HG02623 (cell line): ENCODE data around the gene ZNF862.
"Not testable (repeated sequence)": the region's sequence is repeated elsewhere in the genome, so short reads cannot be mapped to it uniquely, and the experiment has no call there.

Source experiments
- ATAC-seq: cut with Tn5 transposase; IDR thresholded peaks from one replicate; pipeline ENCODE4 v1.9.1; 2021; ENCODE audit warnings: moderate library complexity; ENCODE audit not compliant: unreplicated experiment

ZNF862 gene

DNA sequence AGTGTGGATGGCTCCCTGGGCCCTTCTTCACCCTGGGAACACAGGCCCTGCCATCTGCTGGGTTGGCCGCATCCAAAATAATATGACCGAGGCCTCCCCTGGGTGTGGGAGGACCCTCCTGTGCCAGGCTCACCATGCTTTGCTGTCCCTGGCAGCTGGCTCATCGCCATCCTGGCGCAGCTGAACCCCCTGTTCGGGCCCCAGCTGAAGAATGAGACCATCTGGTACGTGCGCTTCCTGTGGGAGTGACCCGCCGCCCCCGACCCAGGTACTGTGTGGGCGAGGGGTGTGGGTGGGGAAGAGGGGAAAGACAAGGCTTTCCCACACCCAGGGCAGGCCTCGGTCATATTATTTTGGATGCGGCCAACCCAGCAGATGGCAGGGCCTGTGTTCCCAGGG lies 40.3 kb downstream of the ZNF862 start:
- no peak for ATAC-seq

DNA sequence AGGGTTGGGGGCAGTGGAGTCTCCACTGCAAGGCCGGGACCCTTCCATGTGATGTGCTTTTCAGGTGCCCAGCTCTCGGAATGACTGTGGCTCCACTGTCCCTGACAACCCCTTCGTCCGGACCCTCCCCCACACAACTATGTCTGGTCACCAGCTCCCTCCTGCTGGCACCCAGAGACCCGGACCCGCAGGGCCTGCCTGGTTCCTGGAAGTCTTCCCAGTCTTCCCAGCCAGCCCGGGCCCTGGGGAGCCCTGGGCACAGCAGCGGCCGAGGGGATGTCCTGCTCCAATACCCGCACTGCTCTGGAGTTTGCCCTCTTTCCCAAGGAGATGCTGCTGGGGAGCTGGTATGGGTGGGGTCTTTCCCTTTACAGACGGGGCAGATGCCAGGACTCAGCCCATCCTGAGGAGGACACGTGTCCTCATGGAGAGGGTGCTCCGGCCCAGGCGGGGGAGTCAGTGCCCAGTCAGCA lies 41.1 kb downstream of the ZNF862 start:
- ATAC-seq, result no peak

DNA sequence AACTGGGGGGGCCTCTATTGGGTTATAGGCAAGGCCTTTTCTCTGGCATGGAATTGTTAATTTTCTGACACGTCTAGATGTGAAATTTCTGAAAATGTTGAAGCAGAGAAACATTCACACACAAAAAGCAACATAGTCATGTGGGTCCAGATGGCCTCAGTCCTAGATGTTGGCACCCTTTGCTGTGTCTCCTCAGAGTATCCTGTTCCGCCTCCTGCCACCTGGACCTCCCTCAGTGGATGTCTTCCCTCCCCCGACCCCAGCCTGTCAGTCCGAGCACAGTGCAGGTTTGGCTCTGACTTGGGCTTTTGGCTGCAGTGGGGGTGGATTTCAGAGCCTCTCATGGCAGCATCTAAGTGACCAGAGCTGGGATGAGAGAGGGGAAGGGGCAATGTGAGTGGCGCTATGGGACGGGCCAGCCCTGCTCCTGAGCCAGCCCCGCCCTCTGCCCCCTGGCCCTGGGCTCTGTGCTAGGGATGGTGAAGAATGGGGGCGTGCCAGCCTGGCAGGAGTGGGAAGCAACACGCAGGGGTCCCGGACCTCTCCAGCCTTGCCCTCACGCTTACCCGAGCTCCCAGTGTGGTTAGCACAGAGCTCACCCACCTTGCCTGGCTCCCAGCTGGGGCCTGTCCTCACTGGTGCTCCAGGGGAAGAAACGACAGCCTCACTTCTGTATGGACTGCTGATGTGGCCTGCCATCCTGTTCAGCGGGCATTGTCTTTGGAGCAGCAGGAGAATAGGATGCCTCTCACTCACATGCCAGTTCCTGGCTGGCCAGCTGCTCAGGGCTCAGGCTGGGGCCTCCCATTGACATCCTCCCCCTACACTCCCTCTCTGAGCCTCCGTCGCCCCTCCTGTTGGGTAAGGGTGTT lies 41.8 kb downstream of the ZNF862 start:
- no peak for ATAC-seq

DNA sequence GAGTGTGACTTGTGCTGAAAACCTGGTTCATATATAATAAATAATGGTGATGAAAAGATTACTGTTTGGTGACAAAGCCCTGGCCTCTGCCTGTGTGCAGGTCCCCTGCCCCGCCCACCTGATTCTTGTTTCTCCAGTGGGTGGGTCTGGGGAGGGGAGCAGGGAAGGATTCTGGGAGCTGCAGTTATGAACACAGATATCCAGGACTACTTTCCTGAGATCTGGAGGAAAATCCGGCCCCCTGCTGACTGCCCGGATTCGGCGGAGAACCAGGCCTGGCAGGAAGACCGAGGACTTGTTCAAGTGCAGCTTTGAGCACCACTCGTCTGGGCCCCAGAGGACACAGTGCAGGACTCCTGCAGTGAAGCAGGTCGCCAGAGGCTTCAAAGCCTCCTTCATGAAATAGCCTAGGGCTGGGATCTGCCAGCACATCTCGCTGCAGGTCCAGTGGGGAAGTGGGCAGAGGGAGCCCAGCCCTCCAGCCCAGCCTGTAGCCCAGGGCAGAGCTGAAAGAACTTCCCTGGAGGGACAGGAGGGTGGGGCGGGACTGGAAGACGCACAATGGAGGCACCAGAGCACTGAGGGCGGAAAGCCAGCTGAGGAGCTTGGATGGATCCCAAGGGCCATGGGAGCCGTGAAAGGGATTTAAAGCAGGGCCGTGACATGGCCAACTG lies 42.6 kb downstream of the ZNF862 start:
- ATAC-seq, result no peak

DNA sequence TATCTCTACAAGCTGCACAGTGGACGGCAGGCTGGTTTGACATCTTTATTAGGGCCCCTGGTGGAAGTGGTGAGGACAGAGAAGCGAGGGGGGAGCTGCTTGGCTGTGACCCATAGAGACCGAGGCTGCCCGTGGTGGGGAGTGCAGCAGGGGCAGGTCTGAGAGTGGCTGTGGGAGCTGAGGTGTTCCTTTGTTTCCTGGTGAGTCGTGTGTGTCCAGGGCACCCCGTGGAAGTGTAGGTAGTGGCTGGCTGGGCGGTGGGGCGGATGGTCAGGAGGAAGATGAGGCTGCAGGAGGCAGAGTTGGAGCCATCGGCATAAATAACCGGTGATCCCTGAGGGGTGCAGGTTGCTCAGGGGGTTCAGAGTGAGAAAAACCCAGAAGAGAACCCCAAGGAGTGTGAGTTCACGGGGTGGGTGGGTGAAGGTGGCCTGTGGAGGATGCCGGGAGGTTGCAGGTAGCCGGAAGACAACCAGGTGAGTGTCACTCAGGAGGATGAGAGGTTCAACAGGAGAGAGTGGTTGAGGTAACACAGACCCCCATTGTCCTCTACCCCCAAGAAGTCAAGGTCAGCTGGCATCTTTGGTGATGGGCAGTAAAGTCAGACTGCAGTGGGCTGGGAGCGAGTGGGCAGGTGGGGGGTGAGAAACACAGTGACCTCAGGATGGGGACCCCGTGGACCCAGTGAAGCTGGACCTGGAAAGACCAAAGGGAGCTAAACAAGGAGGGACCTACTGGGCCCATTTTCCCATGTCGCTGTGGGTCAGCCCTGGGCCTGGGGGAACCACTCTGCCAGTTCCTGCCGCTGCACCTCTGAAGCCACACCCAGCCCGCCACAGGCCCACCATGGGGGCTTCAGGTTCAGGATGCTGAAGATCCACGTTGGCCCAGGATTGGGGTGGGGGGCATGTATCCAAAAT lies 43.4 kb downstream of the ZNF862 start:
- no peak for ATAC-seq

DNA sequence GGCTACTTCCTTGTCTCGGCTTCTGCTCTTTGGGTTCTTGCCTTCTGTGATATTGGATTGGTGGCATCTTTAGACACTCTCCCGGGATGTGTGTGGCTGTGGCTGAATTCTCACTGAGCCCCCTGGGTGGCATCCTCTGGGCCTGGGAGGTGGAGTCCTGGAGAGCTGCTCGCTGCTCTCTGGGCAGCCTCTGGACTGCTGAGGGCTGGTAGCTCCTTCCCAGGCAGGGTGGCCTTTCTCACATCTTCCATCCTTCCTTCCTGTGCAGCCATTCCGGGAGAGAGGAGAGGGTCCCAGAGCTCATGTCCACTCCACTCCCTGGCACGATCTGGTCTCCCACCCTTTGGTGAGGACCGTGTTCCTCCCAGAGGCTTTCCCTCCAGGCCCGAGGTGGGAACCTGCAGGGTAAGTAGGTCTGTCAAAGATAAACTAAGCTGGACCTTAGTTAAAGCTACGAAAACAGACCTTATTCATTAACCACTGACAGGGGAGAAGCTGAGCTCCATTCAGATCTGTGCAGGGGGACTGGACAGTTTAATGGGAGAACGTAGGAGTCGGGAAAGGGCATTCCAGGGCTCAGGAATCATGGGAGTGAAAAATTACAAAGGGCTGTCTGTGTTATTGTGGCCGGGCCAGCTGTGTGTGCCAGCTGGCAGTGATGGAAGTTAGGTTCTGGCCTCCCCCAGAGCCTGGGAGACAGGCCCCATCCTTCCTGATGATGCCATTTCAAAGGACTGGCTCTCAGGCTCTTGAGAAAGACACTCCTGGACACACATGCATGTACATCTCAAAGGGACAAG lies 44.3 kb downstream of the ZNF862 start:
- ATAC-seq, result no peak

DNA sequence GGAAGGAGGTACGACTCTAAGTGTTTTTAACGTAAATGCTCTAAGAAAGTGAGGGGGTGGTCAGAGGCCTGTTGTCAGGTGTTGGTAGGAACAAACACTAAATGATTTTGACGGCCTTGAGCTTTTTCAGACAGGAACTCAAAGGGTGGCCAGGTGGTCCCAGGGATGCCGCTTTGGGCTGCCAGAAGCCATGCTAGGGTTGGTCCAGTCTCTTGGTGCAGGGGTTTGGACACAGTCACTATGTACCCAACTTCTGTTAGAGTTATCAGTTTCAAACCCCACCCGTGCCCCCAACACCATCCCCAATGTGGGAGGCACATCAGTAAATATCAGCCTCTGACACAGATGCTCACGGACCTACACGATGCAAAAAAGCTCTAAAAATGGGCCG lies 44.9 kb downstream of the ZNF862 start:
- ATAC-seq, result no peak

DNA sequence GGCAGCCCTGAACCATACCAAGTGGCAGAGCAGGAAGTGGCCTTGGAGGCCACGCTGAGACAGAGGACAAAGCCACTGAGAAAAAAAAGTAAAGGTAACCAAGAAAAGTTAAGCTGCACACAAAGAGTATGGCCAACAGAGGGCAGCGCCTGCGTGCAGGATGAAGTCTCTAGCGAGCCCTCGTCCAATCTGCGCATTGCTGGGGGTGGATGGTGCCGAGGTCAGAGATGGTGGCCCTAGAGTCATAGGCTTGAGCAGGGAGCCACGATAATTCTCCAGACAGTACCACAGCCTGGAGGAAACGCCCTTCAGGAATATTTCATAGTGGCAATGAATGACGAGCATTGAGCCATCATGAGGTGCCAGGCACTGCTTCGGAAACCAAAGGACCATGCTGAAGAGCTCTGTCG lies 45.3 kb downstream of the ZNF862 start:
- peak; percentile 48 for ATAC-seq

DNA sequence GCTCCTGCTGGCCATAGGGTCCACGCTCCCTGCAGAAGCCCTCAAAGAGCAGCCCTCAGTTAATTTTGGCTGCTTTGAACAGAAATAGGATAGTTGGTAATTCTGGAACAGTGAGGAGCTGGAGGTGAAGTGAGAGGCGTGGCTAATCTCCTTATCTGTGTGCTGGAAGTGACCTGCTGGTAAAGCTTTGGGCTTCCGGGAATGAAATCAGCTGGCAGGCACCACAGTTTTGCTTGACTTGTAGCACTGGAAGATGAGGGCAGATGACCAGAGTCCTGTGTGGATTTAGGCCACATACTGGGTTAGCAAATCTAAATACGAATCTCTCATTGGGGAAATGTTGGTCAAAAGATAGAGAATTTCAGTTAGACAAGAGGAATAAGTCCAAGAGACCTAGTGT lies 45.8 kb downstream of the ZNF862 start:
- no peak for ATAC-seq

DNA sequence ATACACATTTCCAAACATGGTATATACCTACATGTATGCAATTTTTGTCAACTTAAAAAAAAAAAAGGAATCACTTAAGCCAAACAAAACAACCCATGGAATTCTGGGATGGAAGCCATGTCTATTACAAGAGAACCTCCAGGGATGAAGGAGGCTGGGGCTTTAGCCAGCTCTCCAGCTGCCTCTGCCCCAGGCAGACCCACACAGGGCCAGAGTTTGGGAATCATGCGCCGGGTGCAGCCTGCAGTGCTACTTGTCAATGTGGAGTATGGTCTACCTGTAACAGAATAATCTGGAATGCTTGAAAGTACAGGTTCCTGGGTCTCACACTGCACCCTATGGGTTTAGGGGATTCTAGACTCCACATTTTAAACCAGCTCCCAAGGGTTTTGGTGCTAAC lies 46.4 kb downstream of the ZNF862 start:
- no peak for ATAC-seq

DNA sequence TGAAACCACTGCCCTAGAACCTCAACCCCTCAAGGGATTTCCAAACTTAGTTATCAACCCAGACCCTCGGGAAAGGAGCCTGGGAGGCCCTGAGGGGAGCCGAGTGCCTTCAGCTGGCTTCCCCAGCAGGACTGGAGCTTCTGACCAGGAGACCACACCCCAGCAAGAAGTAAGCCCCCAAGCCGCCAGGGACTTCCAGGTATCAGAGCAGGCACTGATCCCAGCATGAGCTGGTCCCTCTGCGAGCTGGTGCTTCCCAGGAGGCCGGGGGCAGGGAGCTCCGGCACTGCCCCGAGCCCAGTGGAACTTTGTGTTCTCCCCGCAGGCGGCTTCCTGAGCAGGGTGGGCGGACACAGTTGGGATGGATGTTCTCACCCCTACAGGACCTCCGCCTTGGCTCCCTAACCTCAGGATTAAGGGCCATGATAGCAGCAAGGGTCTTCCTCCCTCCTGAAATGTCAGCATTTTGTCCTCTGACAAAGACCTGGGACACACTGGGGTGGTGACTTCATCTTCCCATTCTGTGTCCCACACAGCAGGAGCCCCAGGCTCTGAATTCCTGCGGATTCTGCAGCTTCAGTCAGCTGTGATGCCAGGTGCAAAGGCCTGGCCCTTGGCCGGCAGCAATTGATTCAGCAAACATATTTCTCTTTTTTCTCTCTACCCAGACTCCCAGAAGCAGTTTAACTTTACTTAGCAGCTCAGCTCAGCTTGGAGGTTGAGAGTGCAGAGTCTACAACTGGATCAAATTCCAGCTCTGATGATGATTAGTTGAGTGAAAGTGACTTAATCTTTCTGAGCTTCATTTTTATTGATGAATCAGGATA lies 47.2 kb downstream of the ZNF862 start:
- ATAC-seq, result no peak

DNA sequence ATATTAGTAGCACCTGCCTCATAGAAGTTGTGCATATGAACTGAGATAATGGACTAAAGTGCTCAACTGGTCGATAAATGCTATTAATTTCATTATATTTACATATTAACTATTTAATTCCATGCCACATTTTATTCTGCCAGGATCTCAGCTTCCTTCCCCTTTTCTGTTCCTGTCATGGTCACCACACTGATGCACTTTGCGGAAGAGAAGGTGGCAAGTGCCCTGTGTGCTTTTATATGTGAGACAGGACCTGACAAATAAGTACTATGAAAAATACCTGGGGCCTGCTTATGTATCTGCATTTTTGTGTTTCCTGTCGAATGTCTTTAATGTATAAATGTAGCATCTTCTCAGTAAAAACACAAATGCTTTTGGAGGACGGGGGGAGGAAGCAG lies 47.8 kb downstream of the ZNF862 start:
- no peak for ATAC-seq

DNA sequence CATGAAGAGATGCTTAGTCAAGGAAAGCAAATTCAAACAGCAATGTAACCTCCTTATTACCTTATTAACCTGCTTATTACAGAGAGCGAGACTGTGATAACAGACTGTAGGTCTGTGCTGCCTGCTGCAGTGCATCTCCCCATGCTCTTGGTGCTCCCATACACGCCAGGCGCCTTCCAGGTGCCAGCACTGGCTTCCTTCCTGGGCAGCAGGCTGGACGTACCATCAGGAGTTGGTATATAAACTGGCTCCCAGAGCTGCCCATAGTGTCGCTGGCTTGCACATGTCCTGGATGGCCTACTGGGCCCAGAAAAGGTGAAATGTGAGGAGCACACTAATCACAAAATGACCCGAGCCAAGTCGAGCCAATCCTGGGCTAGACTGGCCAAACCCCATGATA lies 49.1 kb downstream of the ZNF862 start:
- no peak for ATAC-seq

DNA sequence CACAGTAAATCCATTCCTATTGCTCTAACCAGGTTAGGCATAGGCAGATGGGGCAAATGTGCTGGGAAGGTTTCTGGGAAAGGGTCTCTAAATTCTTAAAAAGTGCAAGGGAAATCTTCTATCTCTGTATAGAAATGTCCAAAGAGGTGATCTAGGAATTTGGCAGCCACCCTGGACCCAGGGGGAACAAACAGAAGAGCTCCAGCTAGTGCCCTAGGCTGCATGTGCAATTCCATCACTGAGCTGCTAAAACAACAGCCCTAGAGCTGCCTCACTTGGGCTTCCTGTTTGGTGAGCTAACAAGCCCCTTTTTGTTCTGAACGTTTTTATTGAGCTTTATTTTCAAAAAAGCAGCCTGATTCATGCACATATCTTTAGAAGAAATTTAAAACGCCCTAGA lies 52.5 kb downstream of the ZNF862 start:
- not testable (repeated sequence) for ATAC-seq

DNA sequence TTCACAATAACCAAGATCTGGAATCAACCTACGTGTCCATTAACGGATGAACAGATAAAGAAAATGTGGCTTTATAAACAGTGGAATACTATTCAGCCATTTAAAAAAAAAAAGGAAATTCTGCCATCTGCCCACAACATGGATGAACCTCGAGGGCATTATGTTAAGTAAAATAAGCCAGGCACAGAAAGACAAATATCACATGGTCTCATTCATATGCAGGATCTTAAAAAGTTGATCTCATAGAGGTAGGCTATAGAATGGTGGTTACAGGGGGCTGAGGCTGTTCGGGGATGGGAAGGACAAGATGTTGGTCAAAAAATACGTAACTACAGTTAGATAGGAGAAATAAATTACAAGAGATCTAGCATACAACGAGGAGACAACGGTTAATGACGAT lies 56.8 kb downstream of the ZNF862 start:
- ATAC-seq, result not testable (repeated sequence)

DNA sequence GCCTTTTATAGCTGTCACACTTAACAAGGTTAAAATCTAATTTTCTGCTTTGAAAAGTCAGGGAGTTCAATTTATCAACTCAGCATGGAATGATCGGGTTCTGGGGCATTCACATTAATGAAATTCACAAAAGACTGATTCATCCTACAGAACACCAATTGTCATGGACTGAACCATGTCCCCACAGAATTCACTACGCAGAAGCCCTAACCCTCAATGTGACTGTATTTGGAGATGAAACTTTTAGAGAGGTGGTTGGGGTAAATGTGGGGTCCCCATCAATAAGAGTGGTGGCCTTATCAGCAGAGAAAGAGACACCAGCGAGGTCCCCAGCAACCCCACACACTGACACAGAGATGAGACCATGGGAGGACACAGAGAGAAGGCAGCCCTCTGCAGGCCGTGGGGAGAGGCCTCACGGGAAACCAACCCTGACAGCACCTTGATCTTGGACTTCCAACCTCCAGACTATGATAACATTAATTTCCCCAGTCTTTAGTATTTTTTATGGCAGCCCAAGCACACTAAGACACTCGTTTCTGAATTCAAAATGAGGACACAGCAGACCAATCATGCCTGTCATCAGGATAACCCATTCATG lies 69.7 kb downstream of the ZNF862 start:
- ATAC-seq, result not testable (repeated sequence)

DNA sequence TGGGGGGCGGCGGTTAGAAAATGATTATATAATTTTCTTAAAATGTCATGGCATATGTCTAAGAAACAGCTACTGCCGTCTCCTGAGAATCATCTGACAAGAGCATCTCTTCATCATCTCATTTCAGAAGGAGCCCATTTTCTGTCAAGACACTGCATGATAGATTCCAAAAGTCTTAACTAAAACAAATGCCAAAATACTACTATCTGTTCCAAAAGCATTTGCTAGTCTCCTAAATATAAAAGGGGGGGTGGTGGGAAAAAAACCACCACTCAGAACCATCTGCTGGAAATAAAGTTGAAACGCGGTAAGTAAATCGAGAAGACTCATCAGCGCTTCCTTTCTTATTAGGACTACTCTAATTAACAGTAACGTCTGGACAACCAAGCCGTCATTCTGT lies 72.0 kb downstream of the ZNF862 start:
- ATAC-seq, result not testable (repeated sequence)

DNA sequence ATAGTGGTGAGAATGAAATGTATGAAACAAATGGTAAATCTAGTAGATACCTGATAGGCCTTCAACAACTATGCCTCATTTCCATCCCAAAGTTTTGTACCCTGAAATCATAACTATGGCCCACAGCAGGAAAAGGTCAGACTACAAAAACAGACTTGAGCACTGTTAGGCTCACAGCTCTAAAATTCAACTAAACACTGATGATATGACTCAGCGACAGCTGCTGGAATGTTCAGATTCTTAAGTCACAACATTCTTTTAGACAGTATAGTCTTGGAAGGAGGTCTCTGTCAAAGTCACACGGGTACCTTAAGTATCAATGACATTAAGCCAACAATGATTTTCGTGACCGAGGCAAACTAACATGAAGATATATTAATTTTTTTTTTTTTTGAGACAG lies 74.0 kb downstream of the ZNF862 start:
- ATAC-seq, result not testable (repeated sequence)
